ENCODE measurements around the gene GNAI3. TPM values are rescaled to one million over a fixed set of nuclear protein-coding genes. Genes with fewer than 3 reads are reported as not detected.

GNAI3 gene
- total and polyA plus RNA-seq, 2 of the 8 experiments (the other 6 are each of a cell fraction or from before 2014, with no cell fraction given): 4.0 to 9.8 TPM

DNA sequence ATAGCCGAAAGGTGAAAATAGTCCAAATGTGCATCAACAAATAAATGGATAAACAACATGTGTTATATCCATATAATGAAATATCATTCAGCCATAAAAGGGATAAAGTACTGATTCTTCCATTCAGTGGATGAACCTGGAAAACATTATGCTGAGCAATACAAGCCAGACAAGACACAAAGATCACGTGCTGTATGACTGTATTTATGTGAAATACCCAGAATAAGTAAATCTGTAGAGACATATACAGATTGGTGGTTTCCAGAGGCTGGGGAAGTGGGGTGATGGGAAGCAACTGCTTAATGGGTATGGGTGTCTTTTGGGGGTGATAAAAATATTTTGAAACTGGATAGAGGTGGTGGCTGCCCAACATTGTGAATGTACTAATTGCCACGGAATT is 94.2 kb downstream of the GNAI3 start:
- H3K4ac ChIP-seq (replicated peaks; ENCODE audit: insufficient read length, low read depth, low read length): no peak overlapping the region
- no peak overlapping the region for H2AK5ac ChIP-seq (ENCODE audit: low read depth, low read length)
- no peak overlapping the region for H3K4me3 ChIP-seq (ENCODE audit: extremely low read depth in 1 of 4, insufficient read depth in 2 of 4, low read depth in 3 of 4, low read length in 4 of 4)
- no peak overlapping the region for H4K8ac ChIP-seq (ENCODE audit: extremely low read depth, insufficient read depth, low read length)
- H2AFZ ChIP-seq (ENCODE audit: low read length): no peak overlapping the region
- no peaks in the 10 kb centered on the region for H3K79me1 ChIP-seq (ENCODE audit: low read depth, low read length)
- DNase-seq (ENCODE audit: low read depth in 1 of 2, low spot score in 2 of 2) (no peak), FAIRE-seq (no peak)
- H3K27me3 ChIP-seq (replicated peaks in 1 of 4; ENCODE audit: control insufficient read depth in 3 of 4, extremely low read depth in 1 of 4, insufficient read depth in 3 of 4, low read length in 3 of 4): no peaks in the 10 kb centered on the region; a peak in 2 of 7 replicates
- no peak overlapping the region for H2BK5ac ChIP-seq (ENCODE audit: low read depth, low read length)
- H3K36me3 ChIP-seq (ENCODE audit: control insufficient read depth in 2 of 4, insufficient read depth in 4 of 4, low read length in 3 of 4): no peaks in the 10 kb centered on the region
- ChIA-PET CTCF (ENCODE audit: partially characterized antibody) (interaction anchor here (0.6 to 10.7 kb wide), 18 partner anchors 11 to 364 kb away, joined by 3 to 293 read pairs (median 4); partner anchors contain the start of genes AHCYL1, GSTM1 and GSTM4), POLR2A (ENCODE audit: partially characterized antibody) (interaction anchor here (0.7 kb wide), 1 partner anchor 9 kb away, joined by 6 read pairs; no protein-coding TSS in a partner anchor)
- TF ChIP-seq FOSL1 (IDR thresholded peaks at IDR 0.05; ENCODE audit: insufficient read depth, low read depth, low read length): no peak
- TF ChIP-seq, protein P1, sequence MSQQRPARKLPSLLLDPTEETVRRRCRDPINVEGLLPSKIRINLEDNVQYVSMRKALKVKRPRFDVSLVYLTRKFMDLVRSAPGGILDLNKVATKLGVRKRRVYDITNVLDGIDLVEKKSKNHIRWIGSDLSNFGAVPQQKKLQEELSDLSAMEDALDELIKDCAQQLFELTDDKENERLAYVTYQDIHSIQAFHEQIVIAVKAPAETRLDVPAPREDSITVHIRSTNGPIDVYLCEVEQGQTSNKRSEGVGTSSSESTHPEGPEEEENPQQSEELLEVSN (IDR thresholded peaks at IDR 0.05): no peak
- TF ChIP-seq RXRA (IDR thresholded peaks at IDR 0.05; ENCODE audit: insufficient read depth, low read depth, low read length): no peak
- TF ChIP-seq ASH2L (IDR thresholded peaks at IDR 0.05; ENCODE audit: low read length): no peak
- TF ChIP-seq TAF1 (IDR thresholded peaks at IDR 0.05; ENCODE audit: low read depth, low read length): no peak
- TF ChIP-seq SIRT6 (IDR thresholded peaks at IDR 0.05; ENCODE audit: low read length): no peak
- no peak for TF ChIP-seq NANOG (IDR thresholded peaks at IDR 0.05; ENCODE audit: insufficient read depth, low read depth, low read length, poor library complexity, severe bottlenecking)
- TF ChIP-seq CHD2 (IDR thresholded peaks at IDR 0.05; ENCODE audit: low read length): no peak
- TF ChIP-seq RFX5 (IDR thresholded peaks at IDR 0.05; ENCODE audit: borderline replicate concordance, low read depth, low read length): no peak
- TF ChIP-seq YY1 (IDR thresholded peaks at IDR 0.05; ENCODE audit: low read depth, low read length): no peak
- TF ChIP-seq CEBPB (IDR thresholded peaks at IDR 0.05; ENCODE audit: low read depth, low read length): no peak
- TF ChIP-seq KDM5A (IDR thresholded peaks at IDR 0.05; ENCODE audit: low read length): no peak
- H4K20me1 ChIP-seq (replicated peaks in 1 of 2; ENCODE audit: control insufficient read depth in 1 of 2, insufficient read depth in 2 of 2, low read length in 2 of 2): no peaks in the 10 kb centered on the region
- no peaks in the 10 kb centered on the region; a peak in 1 of 7 replicates for H3K4me1 ChIP-seq (replicated peaks in 1 of 4; ENCODE audit: control insufficient read depth in 3 of 4, insufficient read depth in 4 of 4, low read length in 3 of 4)
- H3K4me2 ChIP-seq (ENCODE audit: insufficient read depth in 1 of 2, low read depth in 2 of 2, low read length in 2 of 2): no peak overlapping the region
- no peak overlapping the region for H4K5ac ChIP-seq (ENCODE audit: insufficient read length, low read depth, low read length)
- H3K23me2 ChIP-seq (ENCODE audit: low read depth, low read length): no peaks in the 10 kb centered on the region
- H3K23ac ChIP-seq (ENCODE audit: insufficient read length): no peak overlapping the region
- H3K56ac ChIP-seq (replicated peaks; ENCODE audit: insufficient read length, low read depth, low read length): no peak overlapping the region
- no peak overlapping the region for H3K14ac ChIP-seq (ENCODE audit: insufficient read length)
- no peaks in the 10 kb centered on the region for H3K9me3 ChIP-seq (ENCODE audit: insufficient read depth in 2 of 2, low read depth in 1 of 2, low read length in 1 of 2)
- H2BK12ac ChIP-seq (ENCODE audit: low read depth, low read length): no peak overlapping the region
- no peak overlapping the region for H2BK120ac ChIP-seq (replicated peaks; ENCODE audit: low read depth, low read length)
- 62% methylated on average over 3 of the region's 3 CpGs; no CpG with 5 or more reads in 1 of the 2 experiments for WGBS, 2 experiments (ENCODE audit: extremely low coverage in 1 of 2, insufficient coverage in 1 of 2, insufficient read length in 1 of 2, insufficient replicate concordance in 2 of 2, low coverage in 1 of 2, low lambda C conversion rate in 2 of 2, missing lambda C conversion rate in 1 of 2)
- H3K18ac ChIP-seq (ENCODE audit: extremely low read depth, low read length): no peak overlapping the region
- no peak overlapping the region for H3K27ac ChIP-seq (ENCODE audit: low read depth, low read length)
- H3K79me2 ChIP-seq (ENCODE audit: control insufficient read depth in 1 of 2, insufficient read depth in 2 of 2, low read length in 2 of 2): no peaks in the 10 kb centered on the region
- no peak overlapping the region for H2BK15ac ChIP-seq (ENCODE audit: low read length)
- H3K9ac ChIP-seq (replicated peaks in 1 of 4; ENCODE audit: extremely low read depth in 1 of 4, low read depth in 3 of 4, low read length in 3 of 4): no peak overlapping the region
- H2BK20ac ChIP-seq (ENCODE audit: low read length): no peak overlapping the region
- no peak overlapping the region for H4K91ac ChIP-seq (replicated peaks; ENCODE audit: insufficient read length, low read length)

All from H1 (cell line).